ENCODE data around the gene MIEN1. TPM values are rescaled to one million over a fixed set of nuclear protein-coding genes. Genes with fewer than 3 reads are reported as not detected.
A peak's percentile ranks its signal among the peaks of the same experiment; 100 is the strongest.
"Not testable (repeated sequence)": the region's sequence is repeated elsewhere in the genome, so short reads cannot be mapped to it uniquely, and the experiment has no call there.

The MIEN1 gene
- polyA plus RNA-seq, 3 donors = 61.7 to 141 (median 124) TPM

- peaks cover 3 to 7% of the 10 kb centered on the region in 2 donors for H3K36me3 Mint-ChIP-seq
- intact Hi-C loops (cut with micrococcal nuclease) = no loop called here
- peaks cover 4% of the 10 kb centered on the region for H3K4me1 Mint-ChIP-seq
- Histone ChIP-seq H3K4me1 (ENCODE audit: control insufficient read depth in 1 of 2, insufficient read depth in 2 of 2, low read length in 2 of 2) (no peaks in the 10 kb centered on the region), H3K9me3 (replicated peaks in 1 of 2; ENCODE audit: control insufficient read depth in 1 of 2, insufficient read depth in 1 of 2, low read length in 2 of 2) (peaks cover 0 to 19% of the 10 kb centered on the region in 2 donors), H4K20me1 (ENCODE audit: insufficient read depth, low read length) (no peaks in the 10 kb centered on the region), H3K36me3 (replicated peaks in 1 of 2; ENCODE audit: control insufficient read depth in 1 of 2, insufficient read depth in 2 of 2, low read length in 2 of 2) (no peaks in the 10 kb centered on the region), H3K27ac (ENCODE audit: low read depth in 1 of 2, low read length in 2 of 2) (no peak overlapping the region), H3K27me3 (ENCODE audit: control insufficient read depth in 2 of 2, insufficient read depth in 2 of 2, low read length in 2 of 2) (peaks cover 29 to 47% of the 10 kb centered on the region in 2 donors), H3K4me3 (replicated peaks in 1 of 3; ENCODE audit: low read depth in 2 of 3, low read length in 3 of 3) (no peak overlapping the region), H2AFZ (ENCODE audit: insufficient read depth, low read depth, low read length, poor library complexity, severe bottlenecking) (no peak overlapping the region), H3K9ac (ENCODE audit: insufficient read depth, low read length, poor library complexity, severe bottlenecking) (no peak overlapping the region), H3K4me2 (replicated peaks; ENCODE audit: extremely low read depth, low read length, poor library complexity, severe bottlenecking) (no peak overlapping the region), H3K79me2 (ENCODE audit: insufficient read depth, low read length) (no peaks in the 10 kb centered on the region)
- peak overlapping the region in 1 of 2 donors; percentile 63 for H3K4me3 Mint-ChIP-seq
- WGBS (ENCODE audit: insufficient coverage) = 2% methylated on average over 54 of the region's 57 CpGs
- peaks cover 0 to 12% (median 5%) of the 10 kb centered on the region in 7 donors for H3K9me3 Mint-ChIP-seq
- H3K27me3 Mint-ChIP-seq (ENCODE audit: low read depth in 3 of 3) = peaks cover 43 to 58% (median 50%) of the 10 kb centered on the region in 3 donors
- no peak for DNase-seq
- no peak overlapping the region for H3K27ac Mint-ChIP-seq
- TF ChIP-seq CTCF (IDR thresholded peaks at IDR 0.05) = no peak
Observed at GRCh38 chr17:39700148-39700987, 30.0 kb downstream of the MIEN1 start.

DNA sequence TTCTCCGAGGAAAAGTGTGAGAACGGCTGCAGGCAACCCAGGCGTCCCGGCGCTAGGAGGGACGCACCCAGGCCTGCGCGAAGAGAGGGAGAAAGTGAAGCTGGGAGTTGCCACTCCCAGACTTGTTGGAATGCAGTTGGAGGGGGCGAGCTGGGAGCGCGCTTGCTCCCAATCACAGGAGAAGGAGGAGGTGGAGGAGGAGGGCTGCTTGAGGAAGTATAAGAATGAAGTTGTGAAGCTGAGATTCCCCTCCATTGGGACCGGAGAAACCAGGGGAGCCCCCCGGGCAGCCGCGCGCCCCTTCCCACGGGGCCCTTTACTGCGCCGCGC is 30.5 kb downstream of the MIEN1 start, which contains the start of gene ERBB2:
Gene ERBB2 (plus strand): TSS at position 247 of the 330 bp plus-strand sequence. CDS start 175 bp downstream, outside the sequence.
- peaks cover 0 to 19% of the 10 kb centered on the region in 2 donors for H3K9me3 ChIP-seq (replicated peaks in 1 of 2; ENCODE audit: control insufficient read depth in 1 of 2, insufficient read depth in 1 of 2, low read length in 2 of 2)
- Mint-ChIP-seq H3K4me1 (peaks cover 4% of the 10 kb centered on the region), H3K27me3 (ENCODE audit: low read depth in 3 of 3) (peaks cover 43 to 58% (median 48%) of the 10 kb centered on the region in 3 donors), H3K36me3 (peaks cover 3 to 7% of the 10 kb centered on the region in 2 donors), H3K4me3 (peak within 1 kb of the TSS in 1 of 2 donors; percentile 84), H3K27ac (no peak within 1 kb of the TSS), H3K9me3 (peaks cover 0 to 12% (median 5%) of the 10 kb centered on the region in 7 donors)
- DNase-seq = no peak
- no peak for TF ChIP-seq CTCF (IDR thresholded peaks at IDR 0.05)
- no peak within 1 kb of the TSS for H2AFZ ChIP-seq (ENCODE audit: insufficient read depth, low read depth, low read length, poor library complexity, severe bottlenecking)
- H3K79me2 ChIP-seq (ENCODE audit: insufficient read depth, low read length) = no peaks in the 10 kb centered on the region
- no peak within 1 kb of the TSS for H3K27ac ChIP-seq (ENCODE audit: low read depth in 1 of 2, low read length in 2 of 2)
- no peak within 1 kb of the TSS for H3K4me2 ChIP-seq (replicated peaks; ENCODE audit: extremely low read depth, low read length, poor library complexity, severe bottlenecking)
- intact Hi-C loops (cut with micrococcal nuclease) = no loop called here
- H3K9ac ChIP-seq (ENCODE audit: insufficient read depth, low read length, poor library complexity, severe bottlenecking) = no peak within 1 kb of the TSS
- H4K20me1 ChIP-seq (ENCODE audit: insufficient read depth, low read length) = no peaks in the 10 kb centered on the region
- peaks cover 29 to 47% of the 10 kb centered on the region in 2 donors for H3K27me3 ChIP-seq (ENCODE audit: control insufficient read depth in 2 of 2, insufficient read depth in 2 of 2, low read length in 2 of 2)
- no peak within 1 kb of the TSS for H3K4me3 ChIP-seq (replicated peaks in 1 of 3; ENCODE audit: low read depth in 2 of 3, low read length in 3 of 3)
- WGBS (ENCODE audit: insufficient coverage) = 17% methylated on average over 20 of the region's 20 CpGs
- no peaks in the 10 kb centered on the region for H3K4me1 ChIP-seq (ENCODE audit: control insufficient read depth in 1 of 2, insufficient read depth in 2 of 2, low read length in 2 of 2)
- H3K36me3 ChIP-seq (replicated peaks in 1 of 2; ENCODE audit: control insufficient read depth in 1 of 2, insufficient read depth in 2 of 2, low read length in 2 of 2) = no peaks in the 10 kb centered on the region

DNA sequence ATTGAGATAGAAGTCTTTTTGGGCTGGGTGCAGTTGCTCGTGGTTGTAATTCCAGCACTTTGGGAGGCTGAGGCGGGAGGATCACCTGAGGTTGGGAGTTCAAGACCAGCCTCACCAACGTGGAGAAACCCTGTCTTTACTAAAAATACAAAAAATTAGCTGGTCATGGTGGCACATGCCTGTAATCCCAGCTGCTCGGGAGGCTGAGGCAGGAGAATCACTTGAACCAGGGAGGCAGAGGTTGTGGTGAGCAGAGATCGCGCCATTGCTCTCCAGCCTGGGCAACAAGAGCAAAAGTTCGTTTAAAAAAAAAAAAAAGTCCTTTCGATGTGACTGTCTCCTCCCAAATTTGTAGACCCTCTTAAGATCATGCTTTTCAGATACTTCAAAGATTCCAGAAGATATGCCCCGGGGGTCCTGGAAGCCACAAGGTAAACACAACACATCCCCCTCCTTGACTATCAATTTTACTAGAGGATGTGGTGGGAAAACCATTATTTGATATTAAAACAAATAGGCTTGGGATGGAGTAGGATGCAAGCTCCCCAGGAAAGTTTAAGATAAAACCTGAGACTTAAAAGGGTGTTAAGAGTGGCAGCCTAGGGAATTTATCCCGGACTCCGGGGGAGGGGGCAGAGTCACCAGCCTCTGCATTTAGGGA is 31.0 kb downstream of the MIEN1 start:
- Histone ChIP-seq H3K27me3 (ENCODE audit: control insufficient read depth in 2 of 2, insufficient read depth in 2 of 2, low read length in 2 of 2) (peaks cover 29 to 47% of the 10 kb centered on the region in 2 donors), H3K9me3 (replicated peaks in 1 of 2; ENCODE audit: control insufficient read depth in 1 of 2, insufficient read depth in 1 of 2, low read length in 2 of 2) (peaks cover 0 to 19% of the 10 kb centered on the region in 2 donors)
- H3K4me1 Mint-ChIP-seq; H3K4me1 ChIP-seq (ENCODE audit: control insufficient read depth in 1 of 2, insufficient read depth in 2 of 2, low read length in 2 of 2); H4K20me1 ChIP-seq (ENCODE audit: insufficient read depth, low read length); DNase-seq; H3K4me3 ChIP-seq (replicated peaks in 1 of 3; ENCODE audit: low read depth in 2 of 3, low read length in 3 of 3); H3K36me3 ChIP-seq (replicated peaks in 1 of 2; ENCODE audit: control insufficient read depth in 1 of 2, insufficient read depth in 2 of 2, low read length in 2 of 2); H3K27ac ChIP-seq (ENCODE audit: low read depth in 1 of 2, low read length in 2 of 2); H3K9ac ChIP-seq (ENCODE audit: insufficient read depth, low read length, poor library complexity, severe bottlenecking); H3K4me2 ChIP-seq (replicated peaks; ENCODE audit: extremely low read depth, low read length, poor library complexity, severe bottlenecking); H3K27ac Mint-ChIP-seq; H2AFZ ChIP-seq (ENCODE audit: insufficient read depth, low read depth, low read length, poor library complexity, severe bottlenecking); intact Hi-C loops (cut with micrococcal nuclease); H3K79me2 ChIP-seq (ENCODE audit: insufficient read depth, low read length); H3K36me3 Mint-ChIP-seq: not testable (repeated sequence)
- H3K27me3 Mint-ChIP-seq (ENCODE audit: low read depth in 3 of 3) = peaks cover 40 to 56% (median 48%) of the 10 kb centered on the region in 3 donors
- peak overlapping the region in 1 of 2 donors; percentile 84 for H3K4me3 Mint-ChIP-seq
- H3K9me3 Mint-ChIP-seq = peaks cover 0 to 12% (median 5%) of the 10 kb centered on the region in 7 donors
- 62% methylated on average over 5 of the region's 11 CpGs for WGBS (ENCODE audit: insufficient coverage)
